Epithelial cell of proximal tubule (primary cell): Measurements from ENCODE around the gene CDK5. TPM values are rescaled to one million over a fixed set of nuclear protein-coding genes. Genes with fewer than 3 reads are reported as not detected.
"Not testable (repeated sequence)": the region's sequence is repeated elsewhere in the genome, so short reads cannot be mapped to it uniquely, and the experiment has no call there.

ENCODE experiments used
- DNase-seq: peaks from one replicate; pipeline ENCODE4 v3.0.0-alpha.2; 2011; ENCODE audit warnings: low read depth
- H3K4me3 ChIP-seq: 2 replicates; pipeline ENCODE4 v1.5.1; 2011; ENCODE audit warnings: low read depth, mild to moderate bottlenecking, low read length
- CTCF ChIP-seq: conservative IDR thresholded peaks from 2 replicates; pipeline ENCODE4 v1.5.1; 2012; ENCODE audit warnings: low read depth, mild to moderate bottlenecking, low read length
- total RNA-seq: library from RNA; depleted of rRNA; stranded (reverse); fragments of >200 nt; gene quantifications from 2 replicates; pipeline ENCODE4 v1.2.3, GENCODE V29; 2015

The CDK5 gene
- total RNA-seq, 1 donor from 2014 or later: 19.3 TPM

GRCh38 chr7:151015967-151016366 lies 41.7 kb downstream of the CDK5 start:
- TF ChIP-seq CTCF: no peak
- no peak for DNase-seq
- H3K4me3 ChIP-seq: no peak overlapping the region

- H3K4me3 ChIP-seq: no peak overlapping the region
- no peak for TF ChIP-seq CTCF
- no peak for DNase-seq
Observed at GRCh38 chr7:151014950-151015349, 42.7 kb downstream of the CDK5 start.

GRCh38 chr7:151013733-151014497 lies 43.8 kb downstream of the CDK5 start:
- no peak for DNase-seq
- no peak for TF ChIP-seq CTCF
- peak overlapping the region; percentile 40 for H3K4me3 ChIP-seq

GRCh38 chr7:151013356-151013732 lies 44.4 kb downstream of the CDK5 start:
- TF ChIP-seq CTCF: no peak
- DNase-seq: no peak
- peak overlapping the region; percentile 40 for H3K4me3 ChIP-seq

GRCh38 chr7:151012911-151013347 lies 44.8 kb downstream of the CDK5 start:
- no peak overlapping the region for H3K4me3 ChIP-seq
- DNase-seq: no peak
- peak; percentile 57 for TF ChIP-seq CTCF

- TF ChIP-seq CTCF: no peak
- H3K4me3 ChIP-seq: no peak overlapping the region
- no peak for DNase-seq
Observed at GRCh38 chr7:151012031-151012692, 45.5 kb downstream of the CDK5 start.

- not testable (repeated sequence) for DNase-seq, H3K4me3 ChIP-seq
Observed at GRCh38 chr7:151011616-151012015, 46.1 kb downstream of the CDK5 start.
